GM12878 (cell line): ENCODE data around the gene PHF14. TPM values are rescaled to one million over a fixed set of nuclear protein-coding genes. Genes with fewer than 3 reads are reported as not detected.

ENCODE experiments used
- ATAC-seq: fragments of 200-7000 bp; cut with Tn5 transposase; 3 replicates; pipeline ENCODE4 v1.9.1; 2020; ENCODE audit warnings: mild to moderate bottlenecking, moderate library complexity
- BruUV-seq: library from RNA; stranded (reverse); fragments of 400-500 nt; replicated peaks from 2 replicates; lab custom pipeline; 2021; lab: Mats Ljungman, UMichigan
- CTCF ChIA-PET: fragments of 300-600 bp; sonication (Branson Sonifier 250); formaldehyde crosslinking; extraction: SDS; loops from one replicate; lab custom pipeline; 2021; ENCODE audit warnings: inconsistent platforms; lab: Yijun Ruan, JAX
- POLR2A ChIA-PET: fragments of 350-600 bp; formaldehyde crosslinking; extraction: SDS; loops from one replicate; lab custom pipeline; 2021; ENCODE audit warnings: inconsistent platforms; lab: Charles Lee
- RAD21 ChIA-PET: fragments of 300-600 bp; sonication (Branson Sonifier 250); formaldehyde crosslinking; loops from one replicate; lab custom pipeline; 2023; ENCODE audit warnings: antibody characterized with exemption; ENCODE audit not compliant: unreplicated experiment; lab: Charles Lee
- SMC1A ChIA-PET: fragments of 300-600 bp; sonication (Branson Sonifier 250); formaldehyde crosslinking; loops from one replicate; lab custom pipeline; 2023; ENCODE audit not compliant: unreplicated experiment, uncharacterized antibody; lab: Charles Lee
- DNase-seq: peaks from one replicate; pipeline ENCODE4 v3.0.0-alpha.2; 2011; ENCODE audit warnings: low read depth, low spot score
- FAIRE-seq: peaks from 3 replicates; lab custom pipeline; 2011; peaks lifted over from hg19 to GRCh38; lab: Jason Lieb, UNC
- H2AFZ ChIP-seq: 2 replicates; pipeline ENCODE4 v1.6.0; 2011; ENCODE audit warnings: low read depth, low read length, control low read depth; ENCODE audit not compliant: control insufficient read depth
- H3K27ac ChIP-seq: 2 replicates; pipeline ENCODE4 v1.5.1; 2011; ENCODE audit warnings: control low read depth; ENCODE audit not compliant: control insufficient read depth, insufficient read depth
- H3K27me3 ChIP-seq, 2 experiments: replicated peaks in 1 of 2; 2 replicates each; pipeline versions ENCODE4 v1.6.0 to v1.6.1; 2011; ENCODE audit warnings: low read length in 1 of 2; ENCODE audit not compliant: control insufficient read depth in 2 of 2, insufficient read depth in 2 of 2
- H3K36me3 ChIP-seq, 2 experiments: 2 replicates each; pipeline ENCODE4 v1.5.1; 2011; ENCODE audit warnings: low read length in 1 of 2; ENCODE audit not compliant: control insufficient read depth in 2 of 2, insufficient read depth in 2 of 2
- H3K4me1 ChIP-seq: 2 replicates; pipeline ENCODE4 v1.6.1; 2011; ENCODE audit warnings: mild to moderate bottlenecking, low read length, moderate library complexity, mixed read lengths; ENCODE audit not compliant: control insufficient read depth, insufficient read depth
- H3K4me2 ChIP-seq: 2 replicates; pipeline ENCODE4 v1.6.0; 2011; ENCODE audit warnings: control low read depth; ENCODE audit not compliant: control insufficient read depth, insufficient read depth
- H3K4me3 ChIP-seq: fragments of 200-600 bp; sonication (generic); 2 replicates; pipeline ENCODE4 v1.5.1; 2016
- H3K79me2 ChIP-seq: 2 replicates; pipeline ENCODE4 v1.6.0; 2011; ENCODE audit warnings: low read length; ENCODE audit not compliant: control insufficient read depth, insufficient read depth
- H3K9ac ChIP-seq: 2 replicates; pipeline ENCODE4 v1.8.0; 2011; ENCODE audit warnings: low read length, control low read depth, mixed read lengths; ENCODE audit not compliant: control insufficient read depth, insufficient read depth
- H3K9me3 ChIP-seq: replicated peaks from 3 replicates; pipeline ENCODE4 v1.5.1; 2011; ENCODE audit warnings: mild to moderate bottlenecking, low read length; ENCODE audit not compliant: control insufficient read depth, insufficient read depth
- H4K20me1 ChIP-seq: 2 replicates; pipeline ENCODE4 v1.6.0; 2011; ENCODE audit not compliant: control insufficient read depth, insufficient read depth
- JUNB ChIP-seq: IDR thresholded peaks from 2 replicates; pipeline ENCODE4 v1.6.1; 2016; ENCODE audit warnings: antibody characterized with exemption, mild to moderate bottlenecking
- MEF2A ChIP-seq: IDR thresholded peaks from 2 replicates; pipeline ENCODE4 v1.6.1; 2011; ENCODE audit warnings: low read depth, mild to moderate bottlenecking, low read length, moderate library complexity; ENCODE audit not compliant: insufficient read depth
- NR2F1 ChIP-seq: fragments of 450-650 bp; conservative IDR thresholded peaks from 2 replicates; pipeline ENCODE4 v1.6.1; 2017; ENCODE audit warnings: mild to moderate bottlenecking
- PAX8 ChIP-seq: fragments of 450-650 bp; IDR thresholded peaks from 2 replicates; pipeline ENCODE4 v1.6.1; 2017; ENCODE audit warnings: mild to moderate bottlenecking, moderate library complexity
- POLR2A ChIP-seq: IDR thresholded peaks from 2 replicates; pipeline ENCODE4 v1.6.1; 2011; ENCODE audit warnings: low read depth, mild to moderate bottlenecking, low read length
- POLR2AphosphoS2 ChIP-seq: IDR thresholded peaks from 2 replicates; pipeline ENCODE4 v1.6.1; 2011; ENCODE audit warnings: low read depth, mild to moderate bottlenecking, low read length, improper control_type of control experiment, moderate library complexity
- SIN3A ChIP-seq: IDR thresholded peaks from 2 replicates; pipeline ENCODE4 v1.6.1; 2012; ENCODE audit warnings: low read depth, low read length, improper control_type of control experiment
- WGBS: methylation state at CpG from one replicate; pipeline ENCODE4 v1.1.6; 2016; ENCODE audit warnings: low lambda C conversion rate; ENCODE audit not compliant: insufficient replicate concordance, insufficient coverage; ENCODE audit errors: missing lambda C conversion rate; 5-methylcytosine and 5-hydroxymethylcytosine counted together
- in situ Hi-C: fragments of 300-500 bp; cut with MboI; formaldehyde crosslinking; loops from 9 replicates; pipeline ENCODE4 v1.14.3; 2018; ENCODE audit warnings: mixed read lengths
- intact Hi-C: fragments of 100-400 bp; cut with micrococcal nuclease; formaldehyde crosslinking; loops from one replicate; pipeline ENCODE4 v1.14.2; 2022; ENCODE audit not compliant: unreplicated experiment
- polyA plus RNA-seq, 11 experiments: library from polyadenylated mRNA; depleted of rRNA in 4 of 11; unstranded in 6 of 11; stranded (reverse) in 5 of 11; fragments of >200 nt; fragmentation: Nextera tagmentation in 4 of 11; fragmentation: Illumina TruSeq in 1 of 11; extraction: Ambion mirVana in 4 of 11; extraction: Trizol in 1 of 11; gene quantifications; 1 replicate in 1 of 11; 2 replicates in 10 of 11; pipeline versions ENCODE4 v1.2.1 to v1.2.3, GENCODE V29; 2011 to 2016; ENCODE audit warnings: inconsistent platforms in 2 of 11, missing spikeins in 2 of 11, low read depth in 1 of 11
- total RNA-seq, 4 experiments: library from RNA; depleted of rRNA in 3 of 4; stranded (reverse); fragments of >200 nt in 3 of 4; fragmentation: Illumina TruSeq in 1 of 4; extraction: Trizol in 1 of 4; gene quantifications; 2 replicates each; pipeline versions ENCODE4 v1.2.1 to v1.2.3, GENCODE V29; 2013 to 2021
- TF ChIP-seq, protein P1 (sequence below): fragments of 450-650 bp; IDR thresholded peaks from 2 replicates; pipeline ENCODE4 v1.6.1; 2017; ENCODE audit warnings: low read depth, mild to moderate bottlenecking, moderate library complexity

PHF14 gene
- total and polyA plus RNA-seq, 10 of the 15 experiments (the other 5 are each of a cell fraction or from before 2014, with no cell fraction given), result 21.3 to 47.1 (median 29.9) TPM

DNA sequence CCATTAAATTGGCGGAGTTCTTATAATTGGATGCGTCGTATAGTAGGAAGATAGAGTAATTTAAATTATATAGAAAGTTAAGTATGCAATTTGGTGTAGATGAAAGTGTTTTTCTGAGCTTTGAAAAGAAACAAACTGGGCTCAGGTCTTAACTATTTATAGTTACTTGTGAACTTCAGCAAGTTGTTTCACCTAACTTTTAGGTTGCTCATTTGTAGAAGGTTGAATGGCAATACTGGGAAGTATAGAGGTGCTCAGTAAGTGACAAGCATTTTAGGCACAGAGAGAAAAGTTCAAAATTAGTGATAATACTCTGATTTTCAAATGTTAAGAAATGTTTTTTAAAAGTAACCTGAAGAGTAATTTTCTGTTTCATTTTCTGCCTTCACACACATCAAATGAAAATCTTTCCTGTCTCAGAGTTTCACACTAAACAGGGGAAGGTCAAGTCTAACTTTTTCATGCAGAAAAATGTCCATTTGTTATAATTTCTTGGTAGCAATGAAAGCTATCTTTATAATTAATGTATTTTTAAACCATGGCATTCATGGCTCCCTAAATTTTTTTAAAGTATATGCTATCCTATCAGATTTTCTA lies 146.5 kb downstream of the PHF14 start:
- H3K4me2 ChIP-seq, result peak overlapping the region; percentile 83
- H4K20me1 ChIP-seq, result no peaks in the 10 kb centered on the region
- peak overlapping the region; percentile 35; the same call in 1 of the 2 replicates for H3K9ac ChIP-seq
- POLR2A ChIA-PET, result no interaction called here
- TF ChIP-seq POLR2AphosphoS2 (no peak), POLR2A (no peak), JUNB (no peak), MEF2A (0 out of 2 replicates have a peak, but pooled peaks have one; percentile 17)
- 92% methylated on average over 3 of the region's 3 CpGs for WGBS
- H3K4me3 ChIP-seq, result peak overlapping the region; percentile 51; the same call in 1 of the 2 replicates
- H3K79me2 ChIP-seq, result no peaks in the 10 kb centered on the region
- peak overlapping the region; percentile 85 for H2AFZ ChIP-seq
- ATAC-seq (peak; percentile 79), DNase-seq (no peak), FAIRE-seq (peak; percentile 73)
- H3K27me3 ChIP-seq, result no peaks in the 10 kb centered on the region
- SMC1A ChIA-PET, result interaction anchor here (0.8 to 1.0 kb wide), 2 partner anchors 15 to 22 kb away, joined by 3 read pairs; no protein-coding TSS in a partner anchor
- BruUV-seq, result no TSS peak
- in situ Hi-C loops (no loop called here), intact Hi-C loops (no loop called here)
- H3K4me1 ChIP-seq, result peaks cover 7% of the 10 kb centered on the region; the same call in 1 of the 2 replicates
- H3K9me3 ChIP-seq, result no peaks in the 10 kb centered on the region; the same call in 2 of the 3 replicates
- RAD21 ChIA-PET, result no interaction called here
- H3K27ac ChIP-seq, result peak overlapping the region; percentile 78
- H3K36me3 ChIP-seq, result no peaks in the 10 kb centered on the region; a peak in 2 of 4 replicates
- CTCF ChIA-PET, result no interaction called here

DNA sequence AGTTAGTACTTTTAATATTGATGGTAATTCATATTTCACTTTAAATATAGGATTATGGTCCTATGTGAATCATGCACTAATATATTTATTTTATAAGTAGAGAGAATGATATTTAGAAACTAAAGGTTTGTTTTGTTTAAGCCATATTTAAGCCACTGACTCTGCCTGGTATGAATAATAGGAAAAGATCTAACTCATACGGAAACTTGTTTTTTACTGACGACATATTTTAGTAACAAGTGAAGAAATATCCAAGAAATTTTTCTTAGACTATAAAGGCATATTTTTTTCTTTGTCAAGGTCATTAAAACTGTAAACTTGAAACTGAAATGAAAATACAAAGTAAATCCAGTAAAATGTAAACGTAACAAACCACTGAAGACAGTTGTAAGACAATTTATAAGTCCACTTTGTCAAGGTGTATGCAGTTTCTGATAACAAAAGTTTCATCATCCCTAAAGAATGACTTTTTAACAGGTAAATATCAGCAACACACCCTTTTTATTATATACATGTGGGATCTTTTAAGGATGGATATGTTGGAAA lies 147.1 kb downstream of the PHF14 start:
- ATAC-seq (peak; percentile 64), DNase-seq (no peak), FAIRE-seq (peak; percentile 27)
- peak overlapping the region; percentile 27; the same call in 1 of the 2 replicates for H3K27ac ChIP-seq
- H3K79me2 ChIP-seq, result no peaks in the 10 kb centered on the region
- H3K4me2 ChIP-seq, result peak overlapping the region; percentile 60
- CTCF ChIA-PET, result interaction anchor here (0.6 kb wide), 1 partner anchor 23 kb away, joined by 3 read pairs; no protein-coding TSS in a partner anchor
- no TSS peak for BruUV-seq
- SMC1A ChIA-PET, result no interaction called here
- intact Hi-C loops (no loop called here), in situ Hi-C loops (no loop called here)
- no peak overlapping the region for H3K4me3 ChIP-seq
- no peaks in the 10 kb centered on the region for H4K20me1 ChIP-seq
- POLR2A ChIA-PET, result no interaction called here
- peaks cover 7% of the 10 kb centered on the region; the same call in 1 of the 2 replicates for H3K4me1 ChIP-seq
- TF ChIP-seq SIN3A (no peak), NR2F1 (no peak), POLR2A (no peak), PAX8 (no peak), JUNB (peak; percentile 69)
- TF ChIP-seq, protein P1, sequence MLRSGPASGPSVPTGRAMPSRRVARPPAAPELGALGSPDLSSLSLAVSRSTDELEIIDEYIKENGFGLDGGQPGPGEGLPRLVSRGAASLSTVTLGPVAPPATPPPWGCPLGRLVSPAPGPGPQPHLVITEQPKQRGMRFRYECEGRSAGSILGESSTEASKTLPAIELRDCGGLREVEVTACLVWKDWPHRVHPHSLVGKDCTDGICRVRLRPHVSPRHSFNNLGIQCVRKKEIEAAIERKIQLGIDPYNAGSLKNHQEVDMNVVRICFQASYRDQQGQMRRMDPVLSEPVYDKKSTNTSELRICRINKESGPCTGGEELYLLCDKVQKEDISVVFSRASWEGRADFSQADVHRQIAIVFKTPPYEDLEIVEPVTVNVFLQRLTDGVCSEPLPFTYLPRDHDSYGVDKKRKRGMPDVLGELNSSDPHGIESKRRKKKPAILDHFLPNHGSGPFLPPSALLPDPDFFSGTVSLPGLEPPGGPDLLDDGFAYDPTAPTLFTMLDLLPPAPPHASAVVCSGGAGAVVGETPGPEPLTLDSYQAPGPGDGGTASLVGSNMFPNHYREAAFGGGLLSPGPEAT, result no peak
- WGBS, result 51% methylated on average over 3 of the region's 3 CpGs
- RAD21 ChIA-PET, result no interaction called here
- H3K36me3 ChIP-seq, result no peaks in the 10 kb centered on the region; a peak in 2 of 4 replicates
- no peaks in the 10 kb centered on the region for H3K27me3 ChIP-seq
- no peak overlapping the region for H2AFZ ChIP-seq
- no peaks in the 10 kb centered on the region; the same call in 2 of the 3 replicates for H3K9me3 ChIP-seq
- no peak overlapping the region for H3K9ac ChIP-seq
